ENCODE data around the gene RGL3. TPM values are rescaled to one million over a fixed set of nuclear protein-coding genes. Genes with fewer than 3 reads are reported as not detected.
A peak's percentile ranks its signal among the peaks of the same experiment; 100 is the strongest.

Gene RGL3
- total and polyA plus RNA-seq, 5 donors from 2014 or later = not detected

DNA sequence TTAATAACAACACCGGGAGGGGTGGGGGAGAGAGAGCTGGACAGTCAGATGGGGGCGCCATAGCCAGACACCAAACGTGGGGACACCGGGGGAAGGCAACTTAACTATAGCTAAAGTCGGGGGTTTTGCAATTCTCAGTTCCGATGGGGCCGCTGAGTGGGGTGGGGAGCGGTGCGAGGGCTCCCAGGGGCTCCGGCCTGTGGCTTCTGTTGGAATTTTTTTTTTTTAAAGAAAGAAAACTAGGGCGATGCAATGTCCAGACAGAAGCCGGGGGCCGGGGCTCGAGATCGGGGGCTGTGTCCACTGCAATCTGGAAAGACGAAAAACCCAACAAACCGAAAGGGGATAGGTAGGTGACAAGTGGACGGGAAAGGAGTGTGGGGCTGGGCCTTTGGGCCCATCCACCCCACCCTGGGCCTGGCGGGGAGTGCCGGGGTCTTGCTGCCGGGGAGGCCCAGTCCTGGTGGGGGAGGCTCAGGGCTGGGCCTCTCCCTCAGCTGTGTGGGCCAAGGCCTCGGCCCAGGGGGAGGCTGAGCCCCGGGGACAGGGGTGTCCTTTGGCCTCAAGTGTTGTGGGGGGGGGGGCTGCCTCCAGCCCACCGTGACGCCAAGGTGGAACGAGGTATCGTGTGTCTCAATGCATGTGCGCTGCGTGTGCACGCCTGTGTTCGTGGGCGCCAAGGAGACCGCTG, 33.7 kb upstream of the RGL3 start:
- no peaks in the 10 kb centered on the region for H3K9me3 ChIP-seq (ENCODE audit: control insufficient read depth in 2 of 2, low read length in 2 of 2)
- H3K27ac ChIP-seq (ENCODE audit: insufficient read depth, low read length, poor library complexity, severe bottlenecking) = no peak overlapping the region
- Mint-ChIP-seq H3K36me3 (no peaks in the 10 kb centered on the region), H3K9me3 (no peaks in the 10 kb centered on the region), H3K4me3 (no peak overlapping the region), H3K27me3 (no peaks in the 10 kb centered on the region), H3K4me1 (peaks cover 0 to 3% (median 0%) of the 10 kb centered on the region in 4 donors), H3K27ac (peak overlapping the region in 1 of 3 donors; percentile 46)
- ATAC-seq (ENCODE audit: low read depth in 2 of 2) (no peak), DNase-seq (no peak)
- H3K27me3 ChIP-seq (ENCODE audit: control insufficient read depth, insufficient read depth, low read length) = no peaks in the 10 kb centered on the region
- no peaks in the 10 kb centered on the region for H3K36me3 ChIP-seq (ENCODE audit: control insufficient read depth, insufficient read depth, low read length)
- H3K4me1 ChIP-seq (ENCODE audit: control insufficient read depth, insufficient read depth, low read length, poor library complexity, severe bottlenecking) = no peaks in the 10 kb centered on the region
- H3K4me3 ChIP-seq (ENCODE audit: low read depth, low read length) = no peak overlapping the region

DNA sequence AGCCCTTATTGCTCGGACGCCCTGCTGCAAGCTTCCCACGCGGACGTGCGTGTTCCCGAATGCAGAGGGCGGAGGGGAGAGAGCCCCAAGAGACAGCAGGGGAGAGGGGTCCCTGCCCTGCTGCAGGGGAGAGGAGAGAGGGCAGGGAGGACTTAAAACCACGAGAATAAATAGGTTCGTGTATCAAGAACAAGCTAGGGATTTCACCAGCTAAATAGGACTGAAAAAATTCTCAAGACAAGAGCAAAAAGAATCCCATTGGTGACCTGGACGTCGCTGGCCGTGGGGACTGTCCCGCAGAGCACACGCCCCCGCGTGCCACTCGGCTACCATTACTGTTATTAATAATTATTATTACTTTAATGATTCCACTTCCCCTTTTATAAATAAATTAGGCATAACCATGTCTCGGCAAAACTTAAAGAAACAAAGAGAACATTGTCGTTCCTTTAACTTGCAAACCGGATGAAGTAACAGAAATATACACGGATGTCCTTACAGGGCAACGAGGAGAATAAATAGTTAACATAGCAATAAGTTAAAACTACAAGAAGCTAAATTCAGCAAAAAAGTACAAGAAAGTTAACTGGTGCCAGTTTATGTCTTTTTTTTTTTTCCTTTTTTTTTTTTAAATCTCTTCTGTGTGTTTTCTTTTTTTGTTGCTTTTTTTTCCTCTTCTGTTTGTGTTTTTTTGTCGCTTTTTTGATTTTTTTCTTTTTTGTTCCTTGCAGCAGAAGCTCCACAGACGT, 32.9 kb upstream of the RGL3 start:
- Histone ChIP-seq H3K9me3 (ENCODE audit: control insufficient read depth in 2 of 2, low read length in 2 of 2) (no peaks in the 10 kb centered on the region), H3K4me3 (ENCODE audit: low read depth, low read length) (no peak overlapping the region), H3K36me3 (ENCODE audit: control insufficient read depth, insufficient read depth, low read length) (no peaks in the 10 kb centered on the region), H3K27me3 (ENCODE audit: control insufficient read depth, insufficient read depth, low read length) (no peaks in the 10 kb centered on the region), H3K27ac (ENCODE audit: insufficient read depth, low read length, poor library complexity, severe bottlenecking) (no peak overlapping the region), H3K4me1 (ENCODE audit: control insufficient read depth, insufficient read depth, low read length, poor library complexity, severe bottlenecking) (no peaks in the 10 kb centered on the region)
- DNase-seq = no peak
- Mint-ChIP-seq H3K9me3 (no peaks in the 10 kb centered on the region), H3K36me3 (no peaks in the 10 kb centered on the region), H3K27me3 (no peaks in the 10 kb centered on the region), H3K4me1 (peaks cover 0 to 3% (median 0%) of the 10 kb centered on the region in 4 donors), H3K4me3 (no peak overlapping the region), H3K27ac (peak overlapping the region in 1 of 3 donors; percentile 46)
- ATAC-seq (ENCODE audit: low read depth in 2 of 2) = no peak

DNA sequence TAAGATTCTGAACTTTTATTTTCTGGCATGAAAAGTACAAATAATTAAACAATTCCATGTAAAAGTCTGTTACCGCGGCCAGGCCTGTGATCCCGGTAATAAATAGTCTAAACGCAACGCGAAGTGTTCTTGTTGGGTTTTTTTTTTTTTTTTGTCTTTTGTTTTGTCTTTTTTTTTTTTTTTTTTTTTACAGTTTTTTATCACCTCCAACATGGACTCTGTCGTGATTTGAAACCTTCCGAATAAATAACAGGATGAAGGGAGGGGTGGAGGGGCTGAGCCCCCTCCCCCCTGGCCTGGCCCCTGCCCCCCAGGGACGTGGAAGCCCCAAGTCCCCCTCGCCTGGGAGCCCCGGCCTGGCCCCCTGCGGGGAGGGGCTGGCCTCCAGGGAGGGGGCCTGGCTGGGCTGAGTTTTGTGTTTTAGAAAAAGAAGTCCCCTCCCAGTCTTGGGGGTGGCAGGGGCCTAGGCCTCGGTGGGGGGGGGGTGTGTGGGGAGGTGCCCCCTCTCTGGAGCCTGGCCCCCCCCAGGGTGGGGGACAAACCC, 32.3 kb upstream of the RGL3 start:
- H3K27me3 ChIP-seq (ENCODE audit: control insufficient read depth, insufficient read depth, low read length) = no peaks in the 10 kb centered on the region
- H3K36me3 Mint-ChIP-seq = no peaks in the 10 kb centered on the region
- H3K4me1 ChIP-seq (ENCODE audit: control insufficient read depth, insufficient read depth, low read length, poor library complexity, severe bottlenecking) = no peaks in the 10 kb centered on the region
- H3K9me3 Mint-ChIP-seq = no peaks in the 10 kb centered on the region
- H3K4me3 ChIP-seq (ENCODE audit: low read depth, low read length) = no peak overlapping the region
- ATAC-seq (ENCODE audit: low read depth in 2 of 2) (no peak), DNase-seq (no peak)
- no peaks in the 10 kb centered on the region for H3K9me3 ChIP-seq (ENCODE audit: control insufficient read depth in 2 of 2, low read length in 2 of 2)
- peaks cover 4% of the 10 kb centered on the region for H3K36me3 ChIP-seq (ENCODE audit: control insufficient read depth, insufficient read depth, low read length)
- no peak overlapping the region for H3K27ac Mint-ChIP-seq
- no peak overlapping the region for H3K4me3 Mint-ChIP-seq
- peaks cover 0 to 3% (median 0%) of the 10 kb centered on the region in 4 donors for H3K4me1 Mint-ChIP-seq
- H3K27ac ChIP-seq (ENCODE audit: insufficient read depth, low read length, poor library complexity, severe bottlenecking) = no peak overlapping the region
- H3K27me3 Mint-ChIP-seq = no peaks in the 10 kb centered on the region

DNA sequence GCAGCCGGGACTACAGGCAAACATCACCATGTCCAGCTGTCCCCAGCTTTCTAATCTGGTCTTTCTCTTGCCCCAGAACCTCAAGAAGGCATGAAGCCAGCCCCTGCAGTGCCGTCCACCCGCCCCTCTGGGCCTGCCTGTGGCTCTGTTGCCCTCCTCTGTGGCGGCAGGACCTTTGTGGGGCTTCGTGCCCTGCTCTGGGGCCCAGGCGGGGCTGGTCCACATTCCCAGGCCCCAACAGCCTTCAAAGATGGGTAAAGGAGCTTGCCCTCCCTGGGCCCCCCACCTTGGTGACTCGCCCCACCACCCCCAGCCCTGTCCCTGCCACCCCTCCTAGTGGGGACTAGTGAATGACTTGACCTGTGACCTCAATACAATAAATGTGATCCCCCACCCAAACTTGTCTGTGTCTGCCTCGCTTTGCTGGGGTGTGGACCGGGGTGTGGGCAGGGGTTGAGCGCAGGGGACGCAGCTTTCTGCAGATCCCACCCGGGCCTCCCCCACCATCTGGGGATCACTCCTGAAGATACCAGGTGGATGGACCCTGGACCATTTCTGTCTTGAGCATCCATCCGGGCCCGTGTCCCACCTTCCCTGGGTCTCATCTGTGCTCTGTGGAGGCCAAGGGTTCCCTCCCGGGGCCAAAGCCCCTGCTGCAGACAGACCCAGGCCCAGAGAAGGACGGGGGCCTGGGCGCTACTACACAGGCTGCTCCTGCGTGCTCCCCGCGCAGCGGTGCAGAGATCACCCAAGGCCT, 31.6 kb upstream of the RGL3 start:
- Mint-ChIP-seq H3K4me3 (no peak overlapping the region), H3K9me3 (no peaks in the 10 kb centered on the region), H3K27me3 (no peaks in the 10 kb centered on the region), H3K4me1 (peaks cover 0 to 3% (median 0%) of the 10 kb centered on the region in 4 donors), H3K27ac (no peak overlapping the region), H3K36me3 (no peaks in the 10 kb centered on the region)
- no peak overlapping the region for H3K4me3 ChIP-seq (ENCODE audit: low read depth, low read length)
- no peaks in the 10 kb centered on the region for H3K27me3 ChIP-seq (ENCODE audit: control insufficient read depth, insufficient read depth, low read length)
- H3K4me1 ChIP-seq (ENCODE audit: control insufficient read depth, insufficient read depth, low read length, poor library complexity, severe bottlenecking) = no peaks in the 10 kb centered on the region
- ATAC-seq (ENCODE audit: low read depth in 2 of 2) (no peak), DNase-seq (no peak)
- H3K9me3 ChIP-seq (ENCODE audit: control insufficient read depth in 2 of 2, low read length in 2 of 2) = no peaks in the 10 kb centered on the region
- no peak overlapping the region for H3K27ac ChIP-seq (ENCODE audit: insufficient read depth, low read length, poor library complexity, severe bottlenecking)
- H3K36me3 ChIP-seq (ENCODE audit: control insufficient read depth, insufficient read depth, low read length) = peaks cover 4% of the 10 kb centered on the region

DNA sequence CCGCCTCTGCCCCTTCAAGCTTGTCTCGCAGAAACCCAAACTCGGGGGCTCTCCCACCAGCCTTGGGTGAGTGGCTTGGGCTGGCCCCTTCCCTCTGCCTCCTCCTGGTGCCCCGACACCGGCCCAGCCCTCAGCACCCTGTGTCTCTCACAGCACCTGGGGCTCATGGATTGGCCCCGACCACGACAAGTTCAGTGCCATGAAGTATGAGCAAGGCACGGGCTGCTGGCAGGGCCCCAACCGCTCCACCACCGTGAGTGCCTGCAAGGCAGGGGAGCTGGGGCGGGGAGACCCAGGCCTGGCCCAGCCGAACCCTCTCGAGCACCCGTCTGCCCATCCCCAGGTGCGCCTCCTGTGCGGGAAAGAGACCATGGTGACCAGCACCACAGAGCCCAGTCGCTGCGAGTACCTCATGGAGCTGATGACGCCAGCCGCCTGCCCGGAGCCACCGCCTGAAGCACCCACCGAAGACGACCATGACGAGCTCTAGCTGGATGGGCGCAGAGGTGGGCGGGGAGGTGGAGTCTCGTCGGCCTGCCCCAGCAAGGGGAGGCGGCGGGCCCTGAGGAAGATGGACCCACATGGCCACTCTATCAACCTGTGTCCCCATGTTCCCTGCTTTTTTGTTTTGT, 29.9 kb upstream of the RGL3 start:
- Mint-ChIP-seq H3K4me1 (peaks cover 0 to 2% (median 0%) of the 10 kb centered on the region in 4 donors), H3K27ac (no peak overlapping the region), H3K36me3 (no peaks in the 10 kb centered on the region), H3K4me3 (no peak overlapping the region), H3K9me3 (no peaks in the 10 kb centered on the region), H3K27me3 (no peaks in the 10 kb centered on the region)
- H3K4me1 ChIP-seq (ENCODE audit: control insufficient read depth, insufficient read depth, low read length, poor library complexity, severe bottlenecking) = no peaks in the 10 kb centered on the region
- H3K4me3 ChIP-seq (ENCODE audit: low read depth, low read length) = no peak overlapping the region
- no peaks in the 10 kb centered on the region for H3K9me3 ChIP-seq (ENCODE audit: control insufficient read depth in 2 of 2, low read length in 2 of 2)
- no peak for ATAC-seq (ENCODE audit: low read depth in 2 of 2)
- H3K27me3 ChIP-seq (ENCODE audit: control insufficient read depth, insufficient read depth, low read length) = no peaks in the 10 kb centered on the region
- H3K36me3 ChIP-seq (ENCODE audit: control insufficient read depth, insufficient read depth, low read length) = peaks cover 21% of the 10 kb centered on the region
- no peak for DNase-seq
- H3K27ac ChIP-seq (ENCODE audit: insufficient read depth, low read length, poor library complexity, severe bottlenecking) = no peak overlapping the region

DNA sequence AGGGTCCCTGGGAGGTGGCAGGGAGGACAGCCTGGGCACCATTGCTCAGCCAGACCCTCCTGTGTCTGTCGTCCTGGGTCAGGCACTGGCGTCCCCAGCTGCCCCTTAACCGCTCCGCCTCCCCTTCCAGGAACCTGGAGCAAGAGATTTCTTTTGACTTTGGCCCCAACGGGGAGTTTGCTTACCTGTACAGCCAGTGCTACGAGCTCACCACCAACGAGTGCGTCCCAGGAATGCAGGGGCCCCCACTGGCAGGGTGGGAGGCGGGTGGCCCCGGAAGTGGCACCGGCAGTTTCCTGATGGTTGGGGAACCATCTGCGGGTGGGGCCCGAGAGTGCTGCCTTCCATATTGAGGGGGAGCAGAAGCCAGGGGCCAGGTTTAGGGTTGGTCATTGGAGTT, 29.3 kb upstream of the RGL3 start:
- Mint-ChIP-seq H3K27me3 (no peaks in the 10 kb centered on the region), H3K9me3 (no peaks in the 10 kb centered on the region), H3K36me3 (no peaks in the 10 kb centered on the region), H3K4me3 (no peak overlapping the region), H3K4me1 (peaks cover 0 to 2% (median 0%) of the 10 kb centered on the region in 4 donors), H3K27ac (no peak overlapping the region)
- Histone ChIP-seq H3K4me3 (ENCODE audit: low read depth, low read length) (no peak overlapping the region), H3K27ac (ENCODE audit: insufficient read depth, low read length, poor library complexity, severe bottlenecking) (no peak overlapping the region), H3K36me3 (ENCODE audit: control insufficient read depth, insufficient read depth, low read length) (peaks cover 27% of the 10 kb centered on the region), H3K4me1 (ENCODE audit: control insufficient read depth, insufficient read depth, low read length, poor library complexity, severe bottlenecking) (no peaks in the 10 kb centered on the region), H3K27me3 (ENCODE audit: control insufficient read depth, insufficient read depth, low read length) (no peaks in the 10 kb centered on the region), H3K9me3 (ENCODE audit: control insufficient read depth in 2 of 2, low read length in 2 of 2) (no peaks in the 10 kb centered on the region)
- no peak for DNase-seq
- no peak for ATAC-seq (ENCODE audit: low read depth in 2 of 2)
